Panc1 (cell line): ENCODE data around the gene RPL3. TPM values are rescaled to one million over a fixed set of nuclear protein-coding genes. Genes with fewer than 3 reads are reported as not detected.

ENCODE experiments used
- ATAC-seq: fragments of 200-7000 bp; cut with Tn5 transposase; 2 replicates; pipeline ENCODE4 v1.9.1; 2020; ENCODE audit warnings: mild to moderate bottlenecking, moderate library complexity
- BruUV-seq: library from RNA; stranded (reverse); fragments of 400-500 nt; replicated peaks from 2 replicates; lab custom pipeline; 2021; lab: Mats Ljungman, UMichigan
- CTCF ChIA-PET: fragments of 300-600 bp; sonication (Branson Sonifier 250); formaldehyde crosslinking; loops from one replicate; lab custom pipeline; 2022; ENCODE audit warnings: antibody characterized with exemption; lab: Charles Lee
- POLR2A ChIA-PET: fragments of 300-600 bp; sonication (Branson Sonifier 250); formaldehyde crosslinking; loops from one replicate; lab custom pipeline; 2022; ENCODE audit warnings: antibody characterized with exemption; lab: Charles Lee
- DNase-seq: peaks from one replicate; pipeline ENCODE4 v3.0.0-alpha.2; 2010; ENCODE audit warnings: low read depth, low spot score
- H3K27ac ChIP-seq: 2 replicates; pipeline ENCODE4 v1.5.1; 2011; ENCODE audit warnings: mild to moderate bottlenecking, low read length, inconsistent platforms
- H3K27me3 ChIP-seq: fragments of 200-500 bp; sonication (Bioruptor generic); 2 replicates; pipeline ENCODE4 v1.6.0; 2014; ENCODE audit warnings: low read length, inconsistent platforms; ENCODE audit not compliant: control insufficient read depth, insufficient read depth
- H3K36me3 ChIP-seq: fragments of 200-500 bp; sonication (Bioruptor generic); 2 replicates; pipeline ENCODE4 v1.5.1; 2014; ENCODE audit warnings: inconsistent platforms, mild to moderate bottlenecking, low read length, moderate library complexity; ENCODE audit not compliant: control insufficient read depth, insufficient read depth
- H3K4me1 ChIP-seq: 2 replicates; pipeline ENCODE4 v1.5.1; 2011; ENCODE audit warnings: inconsistent platforms, mild to moderate bottlenecking, low read length, moderate library complexity; ENCODE audit not compliant: control insufficient read depth, insufficient read depth
- H3K4me3 ChIP-seq, 2 experiments: 2 replicates each; pipeline ENCODE4 v1.5.1; 2011 to 2012; ENCODE audit warnings: low read depth in 2 of 2, low read length in 2 of 2, mild to moderate bottlenecking in 2 of 2, inconsistent platforms in 1 of 2, moderate library complexity in 1 of 2
- H3K9me3 ChIP-seq: fragments of 200-500 bp; sonication (Bioruptor generic); 2 replicates; pipeline ENCODE4 v1.5.1; 2014; ENCODE audit warnings: low read depth, mild to moderate bottlenecking, inconsistent platforms, low read length, moderate library complexity; ENCODE audit not compliant: control insufficient read depth, insufficient read depth
- POLR2AphosphoS5 ChIP-seq: IDR thresholded peaks from 2 replicates; pipeline ENCODE4 v1.6.1; 2012; ENCODE audit warnings: mild to moderate bottlenecking, low read depth, low read length, moderate library complexity
- SIN3A ChIP-seq: IDR thresholded peaks from 2 replicates; pipeline ENCODE4 v1.6.1; 2012; ENCODE audit warnings: low read depth, mild to moderate bottlenecking, low read length, moderate library complexity, borderline replicate concordance; ENCODE audit not compliant: insufficient read depth
- TCF7L2 ChIP-seq: IDR thresholded peaks from 2 replicates; pipeline ENCODE4 v1.6.1; 2011; ENCODE audit warnings: mild to moderate bottlenecking, low read depth, low read length, inconsistent platforms
- in situ Hi-C: cut with HindIII; loops from 2 replicates; pipeline ENCODE4 v1.10.0; 2016; ENCODE audit warnings: low sequenced_read_pairs, low pct_unique_long_range_greater_than_20kb
- intact Hi-C: fragments of 100-400 bp; cut with micrococcal nuclease; formaldehyde crosslinking; loops from one replicate; pipeline ENCODE4 v1.10.0; 2022; ENCODE audit not compliant: unreplicated experiment
- total RNA-seq: library from RNA; stranded (reverse); gene quantifications from one replicate; pipeline ENCODE4 v1.2.1, GENCODE V29; 2021; ENCODE audit not compliant: unreplicated experiment
- TF ChIP-seq, protein P1 (sequence below): fragments of 450-650 bp; IDR thresholded peaks from 2 replicates; pipeline ENCODE4 v1.5.1; 2017; ENCODE audit warnings: mild to moderate bottlenecking
- TF ChIP-seq, protein P2 (sequence below), 2 experiments: IDR thresholded peaks; 2 replicates each; pipeline ENCODE4 v1.6.1; 2011 to 2012; ENCODE audit warnings: low read depth in 2 of 2, control low read depth in 1 of 2, low read length in 1 of 2, mild to moderate bottlenecking in 1 of 2, moderate library complexity in 1 of 2; ENCODE audit not compliant: insufficient read depth in 1 of 2

Gene RPL3
- total RNA-seq, 1 experiment from 2014 or later = 885 TPM

DNA sequence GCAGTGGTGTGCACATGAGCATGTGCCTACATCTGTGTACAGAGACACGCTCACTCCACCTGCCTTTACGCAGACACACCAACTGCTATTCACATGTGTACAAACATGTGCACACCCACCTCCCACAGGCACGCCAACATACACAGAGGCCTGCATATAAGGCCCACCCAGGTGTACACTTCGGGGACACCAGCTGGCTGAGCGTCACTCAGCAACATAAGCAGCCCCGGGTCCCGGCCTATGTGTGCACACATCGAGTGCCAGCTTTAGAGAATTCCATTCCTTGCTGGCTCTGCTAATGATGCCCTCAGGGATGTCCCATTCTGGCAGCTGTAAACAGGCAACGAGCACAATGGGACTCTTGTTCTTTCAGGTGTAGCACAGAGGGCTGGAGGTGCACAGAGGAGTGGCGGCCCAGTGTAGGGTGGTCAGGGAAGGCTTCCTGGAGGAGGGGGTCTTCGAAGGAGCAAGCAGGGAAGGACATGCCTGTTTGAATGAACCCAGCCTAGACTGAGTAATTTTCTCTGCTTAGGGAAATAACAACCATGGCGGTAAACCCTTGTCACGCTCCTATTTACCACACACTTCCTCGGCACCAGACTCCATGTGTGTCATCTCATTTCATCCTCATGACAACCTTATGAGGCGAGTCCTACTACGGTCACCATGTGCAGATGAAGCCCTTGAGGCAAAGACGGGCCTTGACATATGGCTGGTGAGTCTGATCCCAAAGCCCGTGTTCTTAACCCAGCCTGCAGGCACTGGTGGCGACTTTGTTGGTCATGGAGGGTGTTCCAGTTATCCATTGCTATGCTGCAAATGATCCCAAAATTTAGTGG is 35.1 kb downstream of the RPL3 start:
- no TSS peak for BruUV-seq
- ChIA-PET POLR2A (no interaction called here), CTCF (interaction anchor here (0.6 kb wide), 1 partner anchor 29 kb away, joined by 3 read pairs; no protein-coding TSS in a partner anchor)
- Histone ChIP-seq H3K27ac (peak overlapping the region; percentile 89), H3K9me3 (no peaks in the 10 kb centered on the region), H3K4me1 (peaks cover 50% of the 10 kb centered on the region), H3K4me3 (no peak overlapping the region), H3K27me3 (no peaks in the 10 kb centered on the region), H3K36me3 (no peaks in the 10 kb centered on the region)
- peak; percentile 61 for ATAC-seq
- DNase-seq = no peak
- in situ Hi-C loops (no loop called here), intact Hi-C loops (no loop called here)
- TF ChIP-seq TCF7L2 (no peak), POLR2AphosphoS5 (no peak), SIN3A (no peak)
- TF ChIP-seq, protein P1, sequence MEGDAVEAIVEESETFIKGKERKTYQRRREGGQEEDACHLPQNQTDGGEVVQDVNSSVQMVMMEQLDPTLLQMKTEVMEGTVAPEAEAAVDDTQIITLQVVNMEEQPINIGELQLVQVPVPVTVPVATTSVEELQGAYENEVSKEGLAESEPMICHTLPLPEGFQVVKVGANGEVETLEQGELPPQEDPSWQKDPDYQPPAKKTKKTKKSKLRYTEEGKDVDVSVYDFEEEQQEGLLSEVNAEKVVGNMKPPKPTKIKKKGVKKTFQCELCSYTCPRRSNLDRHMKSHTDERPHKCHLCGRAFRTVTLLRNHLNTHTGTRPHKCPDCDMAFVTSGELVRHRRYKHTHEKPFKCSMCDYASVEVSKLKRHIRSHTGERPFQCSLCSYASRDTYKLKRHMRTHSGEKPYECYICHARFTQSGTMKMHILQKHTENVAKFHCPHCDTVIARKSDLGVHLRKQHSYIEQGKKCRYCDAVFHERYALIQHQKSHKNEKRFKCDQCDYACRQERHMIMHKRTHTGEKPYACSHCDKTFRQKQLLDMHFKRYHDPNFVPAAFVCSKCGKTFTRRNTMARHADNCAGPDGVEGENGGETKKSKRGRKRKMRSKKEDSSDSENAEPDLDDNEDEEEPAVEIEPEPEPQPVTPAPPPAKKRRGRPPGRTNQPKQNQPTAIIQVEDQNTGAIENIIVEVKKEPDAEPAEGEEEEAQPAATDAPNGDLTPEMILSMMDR = no peak
- TF ChIP-seq, protein P2, sequence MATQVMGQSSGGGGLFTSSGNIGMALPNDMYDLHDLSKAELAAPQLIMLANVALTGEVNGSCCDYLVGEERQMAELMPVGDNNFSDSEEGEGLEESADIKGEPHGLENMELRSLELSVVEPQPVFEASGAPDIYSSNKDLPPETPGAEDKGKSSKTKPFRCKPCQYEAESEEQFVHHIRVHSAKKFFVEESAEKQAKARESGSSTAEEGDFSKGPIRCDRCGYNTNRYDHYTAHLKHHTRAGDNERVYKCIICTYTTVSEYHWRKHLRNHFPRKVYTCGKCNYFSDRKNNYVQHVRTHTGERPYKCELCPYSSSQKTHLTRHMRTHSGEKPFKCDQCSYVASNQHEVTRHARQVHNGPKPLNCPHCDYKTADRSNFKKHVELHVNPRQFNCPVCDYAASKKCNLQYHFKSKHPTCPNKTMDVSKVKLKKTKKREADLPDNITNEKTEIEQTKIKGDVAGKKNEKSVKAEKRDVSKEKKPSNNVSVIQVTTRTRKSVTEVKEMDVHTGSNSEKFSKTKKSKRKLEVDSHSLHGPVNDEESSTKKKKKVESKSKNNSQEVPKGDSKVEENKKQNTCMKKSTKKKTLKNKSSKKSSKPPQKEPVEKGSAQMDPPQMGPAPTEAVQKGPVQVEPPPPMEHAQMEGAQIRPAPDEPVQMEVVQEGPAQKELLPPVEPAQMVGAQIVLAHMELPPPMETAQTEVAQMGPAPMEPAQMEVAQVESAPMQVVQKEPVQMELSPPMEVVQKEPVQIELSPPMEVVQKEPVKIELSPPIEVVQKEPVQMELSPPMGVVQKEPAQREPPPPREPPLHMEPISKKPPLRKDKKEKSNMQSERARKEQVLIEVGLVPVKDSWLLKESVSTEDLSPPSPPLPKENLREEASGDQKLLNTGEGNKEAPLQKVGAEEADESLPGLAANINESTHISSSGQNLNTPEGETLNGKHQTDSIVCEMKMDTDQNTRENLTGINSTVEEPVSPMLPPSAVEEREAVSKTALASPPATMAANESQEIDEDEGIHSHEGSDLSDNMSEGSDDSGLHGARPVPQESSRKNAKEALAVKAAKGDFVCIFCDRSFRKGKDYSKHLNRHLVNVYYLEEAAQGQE (IDR thresholded peaks at IDR 0.05; ENCODE audit: insufficient read depth in 1 of 2, low read depth in 2 of 2, low read length in 1 of 2) = no peak

DNA sequence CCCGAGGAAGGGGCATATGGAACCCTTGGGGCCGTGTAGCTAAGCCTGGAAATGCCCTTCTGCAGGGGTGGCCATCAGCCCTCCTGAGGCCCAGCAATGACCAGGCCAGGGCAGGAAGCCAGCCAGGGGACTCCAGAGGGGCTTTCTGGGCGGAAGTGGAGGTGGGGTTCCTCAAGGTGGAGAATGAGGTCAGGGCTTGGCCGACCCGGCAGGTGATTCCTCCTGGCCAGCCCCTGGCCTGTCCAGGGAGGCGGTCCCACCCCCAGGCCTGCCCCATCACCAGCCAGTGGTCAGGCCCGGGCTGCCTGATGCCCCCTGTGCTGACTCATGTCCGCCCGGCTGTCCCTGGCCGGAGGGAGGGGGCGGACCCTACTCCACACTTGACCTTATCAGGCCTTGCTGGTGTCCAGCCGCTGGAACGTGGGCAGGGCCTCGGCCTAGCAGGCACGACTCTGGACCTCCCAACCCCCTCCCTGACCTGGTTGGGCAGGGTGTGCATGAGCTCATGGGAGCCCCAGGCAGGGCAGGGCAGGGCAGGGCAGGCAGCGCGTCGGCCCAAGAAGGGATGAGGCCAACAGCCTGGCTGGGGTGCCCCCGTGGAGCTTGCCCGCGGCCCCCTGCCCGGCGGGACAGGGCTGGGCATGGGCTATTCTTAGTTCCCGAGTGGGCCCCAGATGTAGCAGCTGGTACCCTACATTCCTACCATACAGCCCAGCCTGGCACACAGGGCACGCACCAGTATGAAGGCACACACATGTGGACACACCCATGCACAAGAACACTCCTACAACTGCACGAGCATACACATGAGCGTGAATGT is 35.9 kb downstream of the RPL3 start:
- CTCF ChIA-PET = no interaction called here
- no TSS peak for BruUV-seq
- ATAC-seq (peak; percentile 85), DNase-seq (no peak)
- no peak overlapping the region for H3K4me3 ChIP-seq
- peaks cover 48% of the 10 kb centered on the region for H3K4me1 ChIP-seq
- H3K9me3 ChIP-seq = no peaks in the 10 kb centered on the region
- in situ Hi-C loops (no loop called here), intact Hi-C loops (no loop called here)
- no peaks in the 10 kb centered on the region for H3K27me3 ChIP-seq
- H3K36me3 ChIP-seq = no peaks in the 10 kb centered on the region
- POLR2A ChIA-PET = interaction anchor here (0.6 kb wide), 2 partner anchors 16 to 254 kb away, joined by 3 read pairs; no protein-coding TSS in a partner anchor
- TF ChIP-seq, protein P2 (IDR thresholded peaks at IDR 0.05; ENCODE audit: insufficient read depth in 1 of 2, low read depth in 2 of 2, low read length in 1 of 2) = peak in 1 of 2 experiments; percentile 47; a peak in 1 of 4 replicates
- TF ChIP-seq POLR2AphosphoS5 = no peak
- peak overlapping the region; percentile 89 for H3K27ac ChIP-seq
